ENCODE results near the gene SYMPK. TPM values are rescaled to one million over a fixed set of nuclear protein-coding genes. Genes with fewer than 3 reads are reported as not detected.

The SYMPK gene
- total RNA-seq, result 10 to 100 TPM; 16.4 to 20.6 TPM

DNA sequence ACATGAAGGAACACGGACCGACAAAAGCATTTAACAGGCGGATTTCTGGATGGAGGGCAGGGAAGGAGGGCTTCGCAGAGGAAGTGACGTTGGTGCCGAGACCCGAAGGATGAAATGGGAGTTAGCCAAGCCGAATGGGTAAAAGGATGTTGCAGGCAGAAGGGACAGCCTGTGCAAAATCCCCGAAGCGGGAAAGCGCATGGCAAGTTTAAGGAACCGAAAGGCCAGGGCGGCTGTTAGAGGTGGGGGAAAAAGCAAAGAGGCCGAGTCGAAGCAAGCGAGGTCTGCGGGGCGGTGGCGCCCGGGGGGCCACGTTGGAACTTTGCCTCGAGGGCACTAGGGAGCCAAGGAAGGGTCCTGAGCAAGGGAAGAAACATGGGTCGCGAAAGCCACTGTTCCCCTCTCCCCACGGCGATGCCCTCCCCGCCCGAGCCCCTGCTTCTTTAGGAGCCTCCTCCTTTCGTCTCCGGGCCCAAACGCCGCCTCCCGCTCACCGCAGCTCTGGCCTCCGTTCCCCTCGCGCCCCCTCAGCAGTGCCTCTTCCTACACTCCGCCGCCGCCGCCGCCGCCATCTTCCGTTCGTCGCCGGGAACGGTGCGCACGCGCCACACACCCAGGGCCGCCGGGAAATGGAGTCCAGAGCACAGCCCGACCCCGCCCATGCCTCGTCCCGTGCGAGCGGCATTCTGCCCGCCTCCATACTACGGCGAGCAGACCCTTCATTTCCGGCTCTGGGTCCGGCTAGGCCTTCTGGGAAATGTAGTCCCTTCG lies at the start of gene SYMPK:
SYMPK (minus strand) TSS at position 584 of the 771 bp plus-strand sequence. CDS start 8,652 bp downstream, outside the sequence.
- H3K4me3 ChIP-seq, result peak within 1 kb of the TSS; percentile 86 to 99
- H3K4me1 ChIP-seq, result peaks cover 0 to 25% of the 10 kb centered on the region in 2 donors
- TF ChIP-seq, protein P1, sequence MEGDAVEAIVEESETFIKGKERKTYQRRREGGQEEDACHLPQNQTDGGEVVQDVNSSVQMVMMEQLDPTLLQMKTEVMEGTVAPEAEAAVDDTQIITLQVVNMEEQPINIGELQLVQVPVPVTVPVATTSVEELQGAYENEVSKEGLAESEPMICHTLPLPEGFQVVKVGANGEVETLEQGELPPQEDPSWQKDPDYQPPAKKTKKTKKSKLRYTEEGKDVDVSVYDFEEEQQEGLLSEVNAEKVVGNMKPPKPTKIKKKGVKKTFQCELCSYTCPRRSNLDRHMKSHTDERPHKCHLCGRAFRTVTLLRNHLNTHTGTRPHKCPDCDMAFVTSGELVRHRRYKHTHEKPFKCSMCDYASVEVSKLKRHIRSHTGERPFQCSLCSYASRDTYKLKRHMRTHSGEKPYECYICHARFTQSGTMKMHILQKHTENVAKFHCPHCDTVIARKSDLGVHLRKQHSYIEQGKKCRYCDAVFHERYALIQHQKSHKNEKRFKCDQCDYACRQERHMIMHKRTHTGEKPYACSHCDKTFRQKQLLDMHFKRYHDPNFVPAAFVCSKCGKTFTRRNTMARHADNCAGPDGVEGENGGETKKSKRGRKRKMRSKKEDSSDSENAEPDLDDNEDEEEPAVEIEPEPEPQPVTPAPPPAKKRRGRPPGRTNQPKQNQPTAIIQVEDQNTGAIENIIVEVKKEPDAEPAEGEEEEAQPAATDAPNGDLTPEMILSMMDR (IDR thresholded peaks at IDR 0.05), result peak in 1 of 2 donors; percentile 20
- H3K27me3 ChIP-seq, result peaks cover 10 to 11% of the 10 kb centered on the region in 2 donors
- H3K9me3 ChIP-seq, result no peaks in the 10 kb centered on the region
- H3K36me3 ChIP-seq, result peaks cover 13% of the 10 kb centered on the region
- peak; percentile 99 for DNase-seq (ENCODE audit: low spot score)
- H3K27ac ChIP-seq, result peak within 1 kb of the TSS; percentile 90 to 95

DNA sequence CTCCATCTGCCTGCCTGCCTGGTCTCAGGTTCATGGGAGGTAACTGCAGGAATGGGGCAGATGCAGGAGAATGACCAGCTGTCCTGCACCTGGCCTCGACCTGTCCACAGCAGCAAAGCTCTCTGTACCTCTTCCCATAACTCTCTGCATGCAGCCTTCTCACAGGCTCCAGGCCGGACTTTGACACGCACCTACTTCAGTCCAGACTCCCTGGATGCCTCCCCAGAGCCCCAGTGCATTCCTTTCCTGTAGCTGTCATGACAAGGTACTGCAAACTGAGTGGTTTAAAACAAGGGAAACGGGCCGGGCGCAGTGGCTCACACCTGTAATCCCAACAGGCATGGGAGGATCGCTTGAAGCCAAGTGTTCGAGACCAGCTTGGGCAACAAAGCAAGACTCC lies 48.3 kb upstream of the SYMPK start:
- no peaks in the 10 kb centered on the region for H3K4me1 ChIP-seq
- no peak for DNase-seq (ENCODE audit: low spot score)
- TF ChIP-seq, protein P1 (IDR thresholded peaks at IDR 0.05), result no peak
- H3K36me3 ChIP-seq, result no peaks in the 10 kb centered on the region
- no peaks in the 10 kb centered on the region for H3K9me3 ChIP-seq
- no peak overlapping the region for H3K4me3 ChIP-seq
- no peaks in the 10 kb centered on the region for H3K27me3 ChIP-seq
- no peak overlapping the region for H3K27ac ChIP-seq

DNA sequence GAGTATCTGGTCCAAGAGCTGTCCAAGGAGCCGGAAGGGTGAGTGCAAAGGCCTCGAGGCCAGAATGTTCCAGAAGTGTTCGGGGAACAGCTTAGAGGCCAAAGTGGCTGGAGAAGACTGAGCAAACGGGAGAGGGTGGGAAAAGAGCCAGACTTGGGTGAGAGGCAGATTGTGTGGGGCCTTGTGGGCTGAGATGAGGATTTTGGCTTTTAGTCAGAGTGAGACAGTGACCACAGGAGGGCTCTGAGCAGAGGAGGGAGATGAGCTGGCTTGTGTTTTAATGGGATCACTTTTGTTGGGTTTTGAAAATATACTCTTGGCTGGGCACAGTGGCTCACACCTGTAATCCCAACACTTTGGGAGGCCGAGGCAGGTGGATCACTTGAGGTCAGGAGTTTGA lies 46.0 kb upstream of the SYMPK start:
- H3K36me3 ChIP-seq, result no peaks in the 10 kb centered on the region
- TF ChIP-seq, protein P1 (IDR thresholded peaks at IDR 0.05), result no peak
- DNase-seq (ENCODE audit: low spot score), result no peak
- no peaks in the 10 kb centered on the region for H3K27me3 ChIP-seq
- no peak overlapping the region for H3K4me3 ChIP-seq
- no peaks in the 10 kb centered on the region for H3K4me1 ChIP-seq
- H3K27ac ChIP-seq, result no peak overlapping the region
- no peaks in the 10 kb centered on the region for H3K9me3 ChIP-seq

DNA sequence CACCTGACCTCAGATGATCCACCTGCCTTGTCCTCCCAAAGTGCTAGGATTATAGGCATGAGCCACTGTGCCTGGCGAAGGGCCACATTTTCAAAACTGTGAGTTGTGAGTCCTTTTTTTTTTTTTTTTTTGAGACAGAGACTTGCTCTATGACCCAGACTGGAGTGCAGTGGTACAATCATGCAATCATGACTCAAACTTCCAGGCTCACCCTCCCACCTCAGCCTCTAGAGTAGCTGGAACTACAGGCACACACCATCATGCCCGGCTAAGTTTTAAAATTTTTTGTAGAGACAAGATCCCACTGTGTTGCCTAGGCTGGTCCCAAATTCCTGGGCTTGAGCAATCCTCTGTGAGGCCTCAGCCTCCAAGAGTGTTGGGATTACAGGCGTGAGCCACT lies 43.3 kb upstream of the SYMPK start:
- DNase-seq (ENCODE audit: low spot score), result no peak
- no peaks in the 10 kb centered on the region for H3K27me3 ChIP-seq
- H3K4me1 ChIP-seq, result peaks cover 0 to 12% of the 10 kb centered on the region in 2 donors
- TF ChIP-seq, protein P1 (IDR thresholded peaks at IDR 0.05), result no peak
- no peak overlapping the region for H3K27ac ChIP-seq
- no peaks in the 10 kb centered on the region for H3K9me3 ChIP-seq
- H3K4me3 ChIP-seq, result no peak overlapping the region
- H3K36me3 ChIP-seq, result no peaks in the 10 kb centered on the region

DNA sequence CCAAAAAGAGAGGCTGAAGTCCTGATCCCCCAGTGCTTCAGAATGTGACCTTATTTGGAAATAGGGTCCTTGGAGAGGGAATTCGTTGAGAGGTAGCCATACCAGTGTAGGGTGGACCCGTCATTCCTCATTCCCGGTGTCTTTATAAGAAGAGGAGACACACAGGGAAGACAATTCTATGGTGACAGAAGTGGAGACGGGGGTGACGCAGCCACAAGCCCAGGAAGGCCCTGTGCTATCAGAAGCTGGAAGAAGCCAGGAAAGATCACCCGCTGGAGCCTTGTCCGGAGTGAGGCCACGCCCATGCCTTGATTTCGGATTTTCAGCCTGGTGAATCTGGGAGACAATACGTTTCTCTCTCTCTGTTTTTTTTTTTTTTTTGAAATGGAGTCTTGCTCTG lies 42.1 kb upstream of the SYMPK start:
- Histone ChIP-seq H3K27ac (no peak overlapping the region), H3K36me3 (no peaks in the 10 kb centered on the region), H3K9me3 (no peaks in the 10 kb centered on the region), H3K27me3 (no peaks in the 10 kb centered on the region), H3K4me3 (no peak overlapping the region), H3K4me1 (peaks cover 0 to 24% of the 10 kb centered on the region in 2 donors)
- DNase-seq (ENCODE audit: low spot score), result no peak
- TF ChIP-seq, protein P1 (IDR thresholded peaks at IDR 0.05), result no peak
